ENCODE data around the gene ATP2B2. TPM values are rescaled to one million over a fixed set of nuclear protein-coding genes. Genes with fewer than 3 reads are reported as not detected.

The ATP2B2 gene
- total and polyA plus RNA-seq, 2 experiments from 2014 or later, result 0.42 to 0.63 TPM

GRCh38 chr3:10549617-10550230, 44.3 kb upstream of the ATP2B2 start:
- peaks cover 13% of the 10 kb centered on the region; the same call in 2 of the 3 replicates for H3K4me1 Mint-ChIP-seq
- Histone ChIP-seq H3K9me2 (ENCODE audit: insufficient read depth) (no peaks in the 10 kb centered on the region), H3F3A (replicated peaks; ENCODE audit: low read depth) (no peaks in the 10 kb centered on the region), H3K79me2 (replicated peaks; ENCODE audit: insufficient read depth) (no peaks in the 10 kb centered on the region), H4K20me1 (replicated peaks; ENCODE audit: insufficient read depth) (no peaks in the 10 kb centered on the region), H3K27me3 (ENCODE audit: insufficient read depth) (no peaks in the 10 kb centered on the region), H3K4me2 (no peak overlapping the region), H2AFZ (no peak overlapping the region), H3K4me1 (ENCODE audit: insufficient read depth) (peaks cover 3% of the 10 kb centered on the region; the same call in 1 of the 2 replicates), H3K36me3 (ENCODE audit: insufficient read depth) (no peaks in the 10 kb centered on the region), H3K4me3 (no peak overlapping the region), H3K27ac (ENCODE audit: low read depth) (no peak overlapping the region)
- H3K4me3 Mint-ChIP-seq, result no peak overlapping the region
- no peak overlapping the region for H3K27ac Mint-ChIP-seq
- H3K9me3 Mint-ChIP-seq, result no peaks in the 10 kb centered on the region
- peaks cover 6% of the 10 kb centered on the region for H3K27me3 Mint-ChIP-seq (ENCODE audit: insufficient read depth, low read depth, poor library complexity)
- no peaks in the 10 kb centered on the region for H3K36me3 Mint-ChIP-seq (ENCODE audit: low read depth)
- no peak for DNase-seq (ENCODE audit: low spot score)
- ATAC-seq, result no peak
- TF ChIP-seq EZH2phosphoT487 (IDR thresholded peaks at IDR 0.05; ENCODE audit: unreplicated experiment), result no peak
- no peak for TF ChIP-seq ZNF114 (CRISPR knock-in tag; IDR thresholded peaks at IDR 0.05)
- TF ChIP-seq REST (IDR thresholded peaks at IDR 0.05; ENCODE audit: unreplicated experiment), result no peak
- no peak for TF ChIP-seq ZNF331 (CRISPR knock-in tag; IDR thresholded peaks at IDR 0.05; ENCODE audit: low read depth)
- no peak for TF ChIP-seq CTCF (conservative IDR thresholded peaks at IDR 0.05; ENCODE audit: low read depth in 2 of 2)

DNA sequence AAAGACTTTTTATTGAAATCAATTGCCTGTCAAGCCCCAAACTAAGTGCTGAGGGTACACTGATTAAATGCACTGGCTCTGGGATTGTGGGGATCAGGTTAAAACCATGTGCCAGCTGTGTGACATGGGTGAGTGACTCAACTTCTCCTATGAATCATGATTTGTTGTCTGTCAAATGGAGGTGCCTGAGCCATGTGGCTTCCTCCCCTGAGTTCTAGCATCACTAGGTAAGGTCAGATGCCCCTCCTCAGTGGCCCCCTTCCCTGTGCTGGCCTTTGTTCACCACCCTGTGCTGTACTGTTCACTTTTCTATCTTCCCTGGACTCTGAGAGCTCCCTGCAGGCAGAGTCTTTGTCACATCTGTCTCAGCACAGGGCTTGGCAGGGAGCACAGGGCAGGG, 43.6 kb upstream of the ATP2B2 start:
- Mint-ChIP-seq H3K27me3 (ENCODE audit: insufficient read depth, low read depth, poor library complexity) (peaks cover 6% of the 10 kb centered on the region), H3K27ac (no peak overlapping the region), H3K4me3 (no peak overlapping the region), H3K4me1 (peaks cover 9% of the 10 kb centered on the region; the same call in 2 of the 3 replicates), H3K36me3 (ENCODE audit: low read depth) (no peaks in the 10 kb centered on the region), H3K9me3 (0 out of 3 replicates have a peak, but pooled peaks cover 1% of the 10 kb centered on the region)
- H3K4me1 ChIP-seq (ENCODE audit: insufficient read depth), result peaks cover 1% of the 10 kb centered on the region; the same call in 1 of the 2 replicates
- H3K4me2 ChIP-seq, result no peak overlapping the region
- H3K27ac ChIP-seq (ENCODE audit: low read depth), result no peak overlapping the region
- DNase-seq (ENCODE audit: low spot score), result no peak
- H3F3A ChIP-seq (replicated peaks; ENCODE audit: low read depth), result no peaks in the 10 kb centered on the region
- no peaks in the 10 kb centered on the region for H3K27me3 ChIP-seq (ENCODE audit: insufficient read depth)
- H2AFZ ChIP-seq, result no peak overlapping the region
- no peaks in the 10 kb centered on the region for H4K20me1 ChIP-seq (replicated peaks; ENCODE audit: insufficient read depth)
- no peak for ATAC-seq
- no peaks in the 10 kb centered on the region for H3K36me3 ChIP-seq (ENCODE audit: insufficient read depth)
- no peaks in the 10 kb centered on the region for H3K79me2 ChIP-seq (replicated peaks; ENCODE audit: insufficient read depth)
- H3K4me3 ChIP-seq, result no peak overlapping the region
- H3K9me2 ChIP-seq (ENCODE audit: insufficient read depth), result no peaks in the 10 kb centered on the region
- no peak for TF ChIP-seq EZH2 (IDR thresholded peaks at IDR 0.05; ENCODE audit: low read depth, unreplicated experiment)
- TF ChIP-seq POLR2AphosphoS5 (IDR thresholded peaks at IDR 0.05; ENCODE audit: low read depth), result no peak
- TF ChIP-seq, protein P1, sequence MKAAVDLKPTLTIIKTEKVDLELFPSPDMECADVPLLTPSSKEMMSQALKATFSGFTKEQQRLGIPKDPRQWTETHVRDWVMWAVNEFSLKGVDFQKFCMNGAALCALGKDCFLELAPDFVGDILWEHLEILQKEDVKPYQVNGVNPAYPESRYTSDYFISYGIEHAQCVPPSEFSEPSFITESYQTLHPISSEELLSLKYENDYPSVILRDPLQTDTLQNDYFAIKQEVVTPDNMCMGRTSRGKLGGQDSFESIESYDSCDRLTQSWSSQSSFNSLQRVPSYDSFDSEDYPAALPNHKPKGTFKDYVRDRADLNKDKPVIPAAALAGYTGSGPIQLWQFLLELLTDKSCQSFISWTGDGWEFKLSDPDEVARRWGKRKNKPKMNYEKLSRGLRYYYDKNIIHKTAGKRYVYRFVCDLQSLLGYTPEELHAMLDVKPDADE (IDR thresholded peaks at IDR 0.05), result no peak
- no peak for TF ChIP-seq JUNB (IDR thresholded peaks at IDR 0.05; ENCODE audit: unreplicated experiment)
- no peak for TF ChIP-seq STAT1 (IDR thresholded peaks at IDR 0.05; ENCODE audit: unreplicated experiment)
- no peak for TF ChIP-seq CTCF (conservative IDR thresholded peaks at IDR 0.05; ENCODE audit: low read depth in 2 of 2)

All from GM23338 (cell line).